H1 (cell line): ENCODE results near the gene PTN.

Experiments used
- ASH2L ChIP-seq: fragments of 200-600, 300-600 bp; sonication (generic); IDR thresholded peaks from one replicate; pipeline ENCODE4 v1.7.1; 2017; ENCODE audit warnings: low read length
- BRCA1 ChIP-seq: IDR thresholded peaks from 2 replicates; pipeline ENCODE4 v1.6.1; 2012; ENCODE audit warnings: low read depth, low read length, improper control_type of control experiment
- CEBPB ChIP-seq: IDR thresholded peaks from 2 replicates; pipeline ENCODE4 v1.6.1; 2012; ENCODE audit warnings: low read depth, low read length
- CREB1 ChIP-seq: IDR thresholded peaks from 2 replicates; pipeline ENCODE4 v1.6.1; 2012; ENCODE audit warnings: inconsistent platforms
- CTCF ChIP-seq, 3 experiments: IDR thresholded peaks; 1 replicate in 2 of 3; 2 replicates in 1 of 3; pipeline versions ENCODE4 v1.5.1 to v1.6.1; 2011; ENCODE audit warnings: low read length in 3 of 3, mild to moderate bottlenecking in 3 of 3, inconsistent platforms in 2 of 3, low read depth in 1 of 3, moderate library complexity in 1 of 3; ENCODE audit not compliant: insufficient read depth in 1 of 3; ENCODE audit errors: control extremely low read depth in 1 of 3
- EP300 ChIP-seq, 2 experiments: IDR thresholded peaks; 1 replicate in 1 of 2; 2 replicates in 1 of 2; pipeline ENCODE4 v1.6.1; 2011 to 2012; ENCODE audit warnings: low read depth in 2 of 2, low read length in 2 of 2, mild to moderate bottlenecking in 2 of 2, borderline replicate concordance in 1 of 2, inconsistent platforms in 1 of 2, moderate library complexity in 1 of 2
- EZH2 ChIP-seq: fragments of 200-600 bp; sonication (generic); IDR thresholded peaks from 2 replicates; pipeline ENCODE4 v1.7.1; 2012; ENCODE audit warnings: low read depth, mild to moderate bottlenecking, moderate library complexity, low read length, inconsistent platforms; ENCODE audit not compliant: severe bottlenecking
- GABPA ChIP-seq: IDR thresholded peaks from 2 replicates; pipeline ENCODE4 v1.6.1; 2011; ENCODE audit warnings: mild to moderate bottlenecking, low read length, moderate library complexity, borderline replicate concordance; ENCODE audit not compliant: insufficient read depth
- MAX ChIP-seq: IDR thresholded peaks from 2 replicates; pipeline ENCODE4 v1.6.1; 2012; ENCODE audit warnings: inconsistent platforms
- POLR2A ChIP-seq, 2 experiments: IDR thresholded peaks; 1 replicate in 1 of 2; 2 replicates in 1 of 2; pipeline ENCODE4 v1.6.1; 2011; ENCODE audit warnings: low read depth in 2 of 2, low read length in 2 of 2, mild to moderate bottlenecking in 2 of 2; ENCODE audit errors: control extremely low read depth in 1 of 2
- RAD21 ChIP-seq, 2 experiments: IDR thresholded peaks in 1 of 2; conservative IDR thresholded peaks in 1 of 2; 2 replicates each; pipeline ENCODE4 v1.6.1; 2011; ENCODE audit warnings: low read depth in 2 of 2, low read length in 2 of 2, improper control_type of control experiment in 1 of 2, inconsistent platforms in 1 of 2, mild to moderate bottlenecking in 1 of 2, moderate library complexity in 1 of 2
- RXRA ChIP-seq: IDR thresholded peaks from 2 replicates; pipeline ENCODE4 v1.6.1; 2011; ENCODE audit warnings: low read depth, mild to moderate bottlenecking, low read length, moderate library complexity; ENCODE audit not compliant: insufficient read depth
- USF2 ChIP-seq: IDR thresholded peaks from 2 replicates; pipeline ENCODE4 v1.6.1; 2011; ENCODE audit warnings: low read length, improper control_type of control experiment
- ZNF274 ChIP-seq: IDR thresholded peaks from 2 replicates; pipeline ENCODE4 v1.7.0; 2012; ENCODE audit warnings: low read length, borderline replicate concordance; ENCODE audit errors: extremely low read depth

GRCh38 chr7:137269240-137269639, 74.3 kb downstream of the PTN start:
- TF ChIP-seq CTCF (IDR thresholded peaks at IDR 0.05; ENCODE audit: control extremely low read depth in 1 of 3, insufficient read depth in 1 of 3, low read depth in 1 of 3, low read length in 3 of 3): no peak
- TF ChIP-seq ZNF274: no peak
- TF ChIP-seq ASH2L: no peak
- no peak for TF ChIP-seq POLR2A (IDR thresholded peaks at IDR 0.05; ENCODE audit: control extremely low read depth in 1 of 2, low read depth in 2 of 2, low read length in 2 of 2)
- no peak for TF ChIP-seq EZH2
- no peak for TF ChIP-seq BRCA1
- TF ChIP-seq RXRA: no peak
- no peak for TF ChIP-seq GABPA
- TF ChIP-seq MAX: no peak
- no peak for TF ChIP-seq RAD21 (IDR thresholded peaks at IDR 0.05 in 1 of 2, conservative IDR thresholded peaks at IDR 0.05 in 1 of 2; ENCODE audit: low read depth in 2 of 2, low read length in 2 of 2)
- TF ChIP-seq CREB1: no peak
- TF ChIP-seq USF2: no peak
- TF ChIP-seq EP300 (IDR thresholded peaks at IDR 0.05; ENCODE audit: borderline replicate concordance in 1 of 2, low read depth in 2 of 2, low read length in 2 of 2): no peak
- TF ChIP-seq CEBPB: no peak
